HepG2 (cell line): ENCODE results near the gene C6orf15. TPM values are rescaled to one million over a fixed set of nuclear protein-coding genes. Genes with fewer than 3 reads are reported as not detected.

Source experiments
- CHD4 ChIP-seq: fragments of 200-600 bp; sonication (generic); IDR thresholded peaks from 2 replicates; pipeline ENCODE4 v1.7.0; 2017; ENCODE audit warnings: mild to moderate bottlenecking, low read length, borderline replicate concordance
- HDAC2 ChIP-seq: sonication (generic); formaldehyde crosslinking; IDR thresholded peaks from 2 replicates; pipeline ENCODE4 v1.4.0; 2020; ENCODE audit warnings: missing genetic modification reagents
- KDM4B ChIP-seq: sonication (generic); formaldehyde crosslinking; IDR thresholded peaks from 2 replicates; pipeline ENCODE4 v1.4.0; 2020; ENCODE audit warnings: missing genetic modification reagents
- MATR3 ChIP-seq: sonication (generic); formaldehyde crosslinking; IDR thresholded peaks from 2 replicates; pipeline ENCODE4 v1.4.0; 2020; ENCODE audit warnings: missing genetic modification reagents
- PAWR ChIP-seq: sonication (generic); formaldehyde crosslinking; IDR thresholded peaks from 2 replicates; pipeline ENCODE4 v1.4.0; 2020; ENCODE audit warnings: missing genetic modification reagents, mild to moderate bottlenecking, borderline replicate concordance
- PPARG ChIP-seq: conservative IDR thresholded peaks from 2 replicates; pipeline ENCODE4 v1.6.1; 2016; ENCODE audit warnings: missing biosample characterization, missing genetic modification reagents
- SMC3 ChIP-seq: IDR thresholded peaks from 2 replicates; pipeline ENCODE4 v1.6.1; 2011; ENCODE audit warnings: low read length, improper control_type of control experiment
- SOX13 ChIP-seq, 3 experiments: fragments of 450-650 bp in 1 of 3; sonication (generic) in 1 of 3; formaldehyde crosslinking in 1 of 3; IDR thresholded peaks in 2 of 3; conservative IDR thresholded peaks in 1 of 3; 2 replicates each; pipeline versions ENCODE4 v1.5.0 to v1.6.1; 2016 to 2020; ENCODE audit warnings: antibody characterized with exemption in 1 of 3, mild to moderate bottlenecking in 1 of 3, missing compliant biosample characterization in 1 of 3, missing genetic modification reagents in 1 of 3, moderate library complexity in 1 of 3
- SSRP1 ChIP-seq: IDR thresholded peaks from 2 replicates; pipeline ENCODE4 v1.6.1; 2016; ENCODE audit warnings: control low read depth
- SYNCRIP ChIP-seq: fragments of 200-400 bp; formaldehyde crosslinking; IDR thresholded peaks from 2 replicates; pipeline ENCODE4 v1.6.1; 2018; ENCODE audit warnings: mild to moderate bottlenecking, low read depth, low read length; ENCODE audit not compliant: insufficient read depth
- TIGD3 ChIP-seq: sonication (generic); formaldehyde crosslinking; IDR thresholded peaks from 2 replicates; pipeline ENCODE4 v1.5.1; 2020; ENCODE audit warnings: mild to moderate bottlenecking, missing genetic modification reagents, borderline replicate concordance
- U2AF1 ChIP-seq: fragments of 200-400 bp; formaldehyde crosslinking; optimal IDR thresholded peaks from 2 replicates; pipeline ENCODE3; 2017; ENCODE audit warnings: mild to moderate bottlenecking, low read depth, low read length
- YEATS2 ChIP-seq: sonication (generic); formaldehyde crosslinking; IDR thresholded peaks from 2 replicates; pipeline ENCODE4 v1.4.0; 2020; ENCODE audit warnings: missing genetic modification reagents, borderline replicate concordance
- ZC3H4 ChIP-seq: sonication (generic); formaldehyde crosslinking; IDR thresholded peaks from 2 replicates; pipeline ENCODE4 v1.4.0; 2020; ENCODE audit warnings: missing genetic modification reagents, borderline replicate concordance
- ZFP91 ChIP-seq: sonication (generic); formaldehyde crosslinking; IDR thresholded peaks from 2 replicates; pipeline ENCODE4 v1.9.0; 2022; ENCODE audit warnings: missing genetic modification reagents, mild to moderate bottlenecking, borderline replicate concordance
- ZNF331 ChIP-seq: sonication (generic); formaldehyde crosslinking; IDR thresholded peaks from 2 replicates; pipeline ENCODE4 v1.4.0; 2020; ENCODE audit warnings: missing genetic modification reagents
- ZNF451 ChIP-seq: sonication (generic); formaldehyde crosslinking; IDR thresholded peaks from 2 replicates; pipeline ENCODE4 v1.5.0; 2020; ENCODE audit warnings: mild to moderate bottlenecking, missing genetic modification reagents
- ZNF691 ChIP-seq: sonication (generic); formaldehyde crosslinking; IDR thresholded peaks from 2 replicates; pipeline ENCODE4 v1.4.0; 2020; ENCODE audit warnings: missing genetic modification reagents, low read depth, mild to moderate bottlenecking, borderline replicate concordance
- ZNF7 ChIP-seq: IDR thresholded peaks from 2 replicates; pipeline ENCODE4 v1.6.1; 2016; ENCODE audit warnings: missing biosample characterization, missing genetic modification reagents
- ZSCAN20 ChIP-seq: sonication (generic); formaldehyde crosslinking; IDR thresholded peaks from 2 replicates; pipeline ENCODE4 v1.4.0; 2020; ENCODE audit warnings: missing genetic modification reagents, mild to moderate bottlenecking, borderline replicate concordance
- polyA plus RNA-seq, 8 experiments: library from polyadenylated mRNA; depleted of rRNA in 3 of 8; stranded (reverse) in 7 of 8; unstranded in 1 of 8; fragments of >200 nt; fragmentation: Illumina TruSeq in 4 of 8; extraction: Trizol in 4 of 8; gene quantifications; 2 replicates each; pipeline versions ENCODE4 v1.2.1 to v1.2.3, GENCODE V29; 2011 to 2016; ENCODE audit warnings: low read depth in 4 of 8, missing spikeins in 1 of 8, mixed read lengths in 1 of 8; ENCODE audit not compliant: insufficient read depth in 1 of 8
- total RNA-seq, 5 experiments: library from RNA; depleted of rRNA; stranded (reverse); fragments of >200 nt; fragmentation: Illumina TruSeq; extraction: Trizol; gene quantifications; 2 replicates each; pipeline ENCODE4 v1.2.3, GENCODE V29; 2016; ENCODE audit warnings: low read depth in 1 of 5
- TF ChIP-seq, protein P1 (sequence below), 2 experiments: IDR thresholded peaks; 2 replicates each; pipeline ENCODE4 v1.6.1; 2011 to 2012; ENCODE audit warnings: low read length in 2 of 2, borderline replicate concordance in 1 of 2, low read depth in 1 of 2, mild to moderate bottlenecking in 1 of 2, moderate library complexity in 1 of 2

C6orf15 gene
- total and polyA plus RNA-seq, 2 of the 13 experiments (the other 11 are each of a cell fraction or from before 2014, with no cell fraction given): not detected

- TF ChIP-seq SOX13 (IDR thresholded peaks at IDR 0.05) (no peak), SOX13 (CRISPR knock-in tag; conservative IDR thresholded peaks at IDR 0.05 in 1 of 2, IDR thresholded peaks at IDR 0.05 in 1 of 2) (0 out of 4 replicates have a peak, but pooled peaks of 1 of the 2 experiments have one; percentile 11), ZFP91 (CRISPR knock-in tag) (peak; percentile 17; the same call in 1 of the 2 replicates), SMC3 (peak; percentile 81), YEATS2 (CRISPR knock-in tag) (no peak), ZC3H4 (CRISPR knock-in tag) (no peak), PAWR (CRISPR knock-in tag) (no peak), ZNF7 (CRISPR knock-in tag) (no peak), HDAC2 (no peak), SYNCRIP (no peak), ZNF691 (CRISPR knock-in tag) (no peak), U2AF1 (no peak), SSRP1 (no peak), KDM4B (no peak), ZNF331 (CRISPR knock-in tag) (no peak), CHD4 (no peak), ZNF451 (no peak), MATR3 (CRISPR knock-in tag) (no peak), PPARG (no peak), ZSCAN20 (CRISPR knock-in tag) (no peak), TIGD3 (no peak)
- TF ChIP-seq, protein P1, sequence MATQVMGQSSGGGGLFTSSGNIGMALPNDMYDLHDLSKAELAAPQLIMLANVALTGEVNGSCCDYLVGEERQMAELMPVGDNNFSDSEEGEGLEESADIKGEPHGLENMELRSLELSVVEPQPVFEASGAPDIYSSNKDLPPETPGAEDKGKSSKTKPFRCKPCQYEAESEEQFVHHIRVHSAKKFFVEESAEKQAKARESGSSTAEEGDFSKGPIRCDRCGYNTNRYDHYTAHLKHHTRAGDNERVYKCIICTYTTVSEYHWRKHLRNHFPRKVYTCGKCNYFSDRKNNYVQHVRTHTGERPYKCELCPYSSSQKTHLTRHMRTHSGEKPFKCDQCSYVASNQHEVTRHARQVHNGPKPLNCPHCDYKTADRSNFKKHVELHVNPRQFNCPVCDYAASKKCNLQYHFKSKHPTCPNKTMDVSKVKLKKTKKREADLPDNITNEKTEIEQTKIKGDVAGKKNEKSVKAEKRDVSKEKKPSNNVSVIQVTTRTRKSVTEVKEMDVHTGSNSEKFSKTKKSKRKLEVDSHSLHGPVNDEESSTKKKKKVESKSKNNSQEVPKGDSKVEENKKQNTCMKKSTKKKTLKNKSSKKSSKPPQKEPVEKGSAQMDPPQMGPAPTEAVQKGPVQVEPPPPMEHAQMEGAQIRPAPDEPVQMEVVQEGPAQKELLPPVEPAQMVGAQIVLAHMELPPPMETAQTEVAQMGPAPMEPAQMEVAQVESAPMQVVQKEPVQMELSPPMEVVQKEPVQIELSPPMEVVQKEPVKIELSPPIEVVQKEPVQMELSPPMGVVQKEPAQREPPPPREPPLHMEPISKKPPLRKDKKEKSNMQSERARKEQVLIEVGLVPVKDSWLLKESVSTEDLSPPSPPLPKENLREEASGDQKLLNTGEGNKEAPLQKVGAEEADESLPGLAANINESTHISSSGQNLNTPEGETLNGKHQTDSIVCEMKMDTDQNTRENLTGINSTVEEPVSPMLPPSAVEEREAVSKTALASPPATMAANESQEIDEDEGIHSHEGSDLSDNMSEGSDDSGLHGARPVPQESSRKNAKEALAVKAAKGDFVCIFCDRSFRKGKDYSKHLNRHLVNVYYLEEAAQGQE (IDR thresholded peaks at IDR 0.05; ENCODE audit: borderline replicate concordance in 1 of 2, low read depth in 1 of 2, low read length in 2 of 2): no peak
Observed at GRCh38 chr6:31079656-31080261, 32.6 kb downstream of the C6orf15 start (continued).
